ENCODE data around the gene SEMA3B. TPM values are rescaled to one million over a fixed set of nuclear protein-coding genes. Genes with fewer than 3 reads are reported as not detected.

SEMA3B gene
- total and polyA plus RNA-seq, 2 experiments from 2014 or later = 2.4 to 3.3 TPM

- Histone ChIP-seq H3K9me2 (ENCODE audit: insufficient read depth) (no peaks in the 10 kb centered on the region), H2AFZ (no peak overlapping the region), H3K27me3 (ENCODE audit: insufficient read depth) (no peaks in the 10 kb centered on the region), H3K4me1 (ENCODE audit: insufficient read depth) (peaks cover 75% of the 10 kb centered on the region), H3K4me2 (peak overlapping the region; percentile 84), H3K79me2 (replicated peaks; ENCODE audit: insufficient read depth) (peaks cover 91% of the 10 kb centered on the region), H3F3A (replicated peaks; ENCODE audit: low read depth) (peaks cover 27% of the 10 kb centered on the region), H3K27ac (ENCODE audit: low read depth) (peak overlapping the region; percentile 55), H3K36me3 (ENCODE audit: insufficient read depth) (no peaks in the 10 kb centered on the region), H3K4me3 (0 out of 2 replicates have a peak overlapping the region, but pooled peaks have one; percentile 36), H4K20me1 (replicated peaks; ENCODE audit: insufficient read depth) (peaks cover 40% of the 10 kb centered on the region)
- peak overlapping the region; percentile 96 for H3K27ac Mint-ChIP-seq
- peaks cover 87% of the 10 kb centered on the region for H3K4me1 Mint-ChIP-seq
- peak in 1 of 2 experiments; percentile 19; a peak in 2 of 4 replicates for TF ChIP-seq CTCF (conservative IDR thresholded peaks at IDR 0.05; ENCODE audit: low read depth in 2 of 2)
- TF ChIP-seq POLR2AphosphoS5 (IDR thresholded peaks at IDR 0.05; ENCODE audit: low read depth) = no peak
- ATAC-seq = no peak
- H3K9me3 Mint-ChIP-seq = no peaks in the 10 kb centered on the region
- peaks cover 18% of the 10 kb centered on the region for H3K27me3 Mint-ChIP-seq (ENCODE audit: insufficient read depth, low read depth, poor library complexity)
- H3K4me3 Mint-ChIP-seq = peak overlapping the region; percentile 37; the same call in 2 of the 3 replicates
- peak; percentile 60 for DNase-seq (ENCODE audit: low spot score)
- peaks cover 15% of the 10 kb centered on the region for H3K36me3 Mint-ChIP-seq (ENCODE audit: low read depth)
Measured at GRCh38 chr3:50242851-50243542, 25.9 kb upstream of the SEMA3B start.

GRCh38 chr3:50243543-50243895 is 25.4 kb upstream of the SEMA3B start:
- H3K27ac ChIP-seq (ENCODE audit: low read depth) = peak overlapping the region; percentile 55; the same call in 1 of the 2 replicates
- TF ChIP-seq STAT1 (IDR thresholded peaks at IDR 0.05; ENCODE audit: unreplicated experiment) (no peak), ZNF114 (CRISPR knock-in tag; IDR thresholded peaks at IDR 0.05) (no peak), POLR2AphosphoS5 (IDR thresholded peaks at IDR 0.05; ENCODE audit: low read depth) (no peak), CTCF (conservative IDR thresholded peaks at IDR 0.05; ENCODE audit: low read depth in 2 of 2) (no peak), NANOG (IDR thresholded peaks at IDR 0.05; ENCODE audit: borderline replicate concordance) (no peak), REST (IDR thresholded peaks at IDR 0.05; ENCODE audit: unreplicated experiment) (no peak), EZH2phosphoT487 (IDR thresholded peaks at IDR 0.05; ENCODE audit: unreplicated experiment) (no peak), CREB1 (CRISPR knock-in tag; IDR thresholded peaks at IDR 0.05; ENCODE audit: low read depth) (no peak), JUNB (IDR thresholded peaks at IDR 0.05; ENCODE audit: unreplicated experiment) (no peak)

More at GRCh38 chr3:50243543-50243895, 25.4 kb upstream of the SEMA3B start:
- peaks cover 15% of the 10 kb centered on the region for H3K36me3 Mint-ChIP-seq (ENCODE audit: low read depth)
- no peaks in the 10 kb centered on the region for H3K9me3 Mint-ChIP-seq
- no peak overlapping the region for H3K4me3 ChIP-seq
- no peak for ATAC-seq
- no peaks in the 10 kb centered on the region for H3K36me3 ChIP-seq (ENCODE audit: insufficient read depth)
- peaks cover 38% of the 10 kb centered on the region for H4K20me1 ChIP-seq (replicated peaks; ENCODE audit: insufficient read depth)
- H3K27me3 Mint-ChIP-seq (ENCODE audit: insufficient read depth, low read depth, poor library complexity) = peaks cover 18% of the 10 kb centered on the region
- H3K4me1 ChIP-seq (ENCODE audit: insufficient read depth) = peaks cover 72% of the 10 kb centered on the region
- no peak overlapping the region for H3K4me3 Mint-ChIP-seq
- H3K4me2 ChIP-seq = peak overlapping the region; percentile 84; the same call in 1 of the 2 replicates
- H3F3A ChIP-seq (replicated peaks; ENCODE audit: low read depth) = peaks cover 22% of the 10 kb centered on the region
- no peaks in the 10 kb centered on the region for H3K9me2 ChIP-seq (ENCODE audit: insufficient read depth)
- no peak for DNase-seq (ENCODE audit: low spot score)
- H2AFZ ChIP-seq = no peak overlapping the region
- H3K4me1 Mint-ChIP-seq = peaks cover 84% of the 10 kb centered on the region
- H3K27me3 ChIP-seq (ENCODE audit: insufficient read depth) = no peaks in the 10 kb centered on the region
- peaks cover 90% of the 10 kb centered on the region for H3K79me2 ChIP-seq (replicated peaks; ENCODE audit: insufficient read depth)
- peak overlapping the region; percentile 80 for H3K27ac Mint-ChIP-seq
